ENCODE measurements around the gene GOLGA6D. TPM values are rescaled to one million over a fixed set of nuclear protein-coding genes. Genes with fewer than 3 reads are reported as not detected.
"Not testable (repeated sequence)": the region's sequence is repeated elsewhere in the genome, so short reads cannot be mapped to it uniquely, and the experiment has no call there.

The GOLGA6D gene
- total RNA-seq, 2 experiments from 2014 or later, result not detected

DNA sequence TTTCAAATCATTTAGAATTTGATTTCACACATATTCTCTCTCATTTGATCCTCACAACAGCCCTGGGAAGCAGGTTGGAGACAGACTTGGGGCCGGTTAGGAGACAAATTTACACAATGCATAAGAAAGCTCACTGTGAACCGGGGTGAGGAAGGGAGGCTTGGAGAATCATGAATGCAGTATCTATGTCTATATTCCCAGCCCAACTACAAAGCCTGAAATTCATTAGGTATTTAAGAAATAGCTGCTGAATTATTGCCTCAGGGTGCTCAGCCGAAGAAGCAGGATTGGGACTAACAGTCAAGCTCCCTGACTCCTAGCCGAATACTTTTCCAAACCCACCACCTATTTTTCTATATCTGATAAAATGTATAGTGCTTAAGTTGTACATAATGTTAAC lies 32.9 kb upstream of the GOLGA6D start:
- Histone ChIP-seq H3K9me3 (ENCODE audit: low read length) (no peaks in the 10 kb centered on the region), H3K9me2 (ENCODE audit: insufficient read depth, low read length) (no peaks in the 10 kb centered on the region), H3K79me2 (ENCODE audit: insufficient read depth, low read depth, low read length) (no peaks in the 10 kb centered on the region), H3K27ac (ENCODE audit: low read depth, low read length, poor library complexity, severe bottlenecking) (no peak overlapping the region), H3K4me3 (ENCODE audit: low read depth, low read length, poor library complexity, severe bottlenecking) (no peak overlapping the region), H3K36me3 (ENCODE audit: insufficient read depth, low read length) (no peaks in the 10 kb centered on the region), H3K4me2 (ENCODE audit: low read length) (no peak overlapping the region), H4K20me1 (ENCODE audit: insufficient read depth, low read length) (no peaks in the 10 kb centered on the region), H2AFZ (ENCODE audit: low read length) (no peak overlapping the region), H3K4me1 (ENCODE audit: insufficient read depth, low read length, poor library complexity, severe bottlenecking) (no peaks in the 10 kb centered on the region)
- CTCF ChIA-PET (ENCODE audit: unreplicated experiment), result no interaction called here
- POLR2A ChIA-PET, result interaction anchor here (0.6 kb wide), 1 partner anchor 508 kb away, joined by 3 read pairs; no protein-coding TSS in a partner anchor
- no peak for DNase-seq (ENCODE audit: low spot score)
- no TSS peak for BruUV-seq (replicated peaks)
- intact Hi-C loops (cut with micrococcal nuclease; ENCODE audit: unreplicated experiment), result loop anchor here (10.0 kb wide), 1 partner anchor 55 kb away; no protein-coding TSS in a partner anchor
- TF ChIP-seq, protein P1, sequence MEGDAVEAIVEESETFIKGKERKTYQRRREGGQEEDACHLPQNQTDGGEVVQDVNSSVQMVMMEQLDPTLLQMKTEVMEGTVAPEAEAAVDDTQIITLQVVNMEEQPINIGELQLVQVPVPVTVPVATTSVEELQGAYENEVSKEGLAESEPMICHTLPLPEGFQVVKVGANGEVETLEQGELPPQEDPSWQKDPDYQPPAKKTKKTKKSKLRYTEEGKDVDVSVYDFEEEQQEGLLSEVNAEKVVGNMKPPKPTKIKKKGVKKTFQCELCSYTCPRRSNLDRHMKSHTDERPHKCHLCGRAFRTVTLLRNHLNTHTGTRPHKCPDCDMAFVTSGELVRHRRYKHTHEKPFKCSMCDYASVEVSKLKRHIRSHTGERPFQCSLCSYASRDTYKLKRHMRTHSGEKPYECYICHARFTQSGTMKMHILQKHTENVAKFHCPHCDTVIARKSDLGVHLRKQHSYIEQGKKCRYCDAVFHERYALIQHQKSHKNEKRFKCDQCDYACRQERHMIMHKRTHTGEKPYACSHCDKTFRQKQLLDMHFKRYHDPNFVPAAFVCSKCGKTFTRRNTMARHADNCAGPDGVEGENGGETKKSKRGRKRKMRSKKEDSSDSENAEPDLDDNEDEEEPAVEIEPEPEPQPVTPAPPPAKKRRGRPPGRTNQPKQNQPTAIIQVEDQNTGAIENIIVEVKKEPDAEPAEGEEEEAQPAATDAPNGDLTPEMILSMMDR (conservative IDR thresholded peaks at IDR 0.05; ENCODE audit: low read length), result no peak
- no peak for TF ChIP-seq EZH2phosphoT487 (IDR thresholded peaks at IDR 0.05; ENCODE audit: borderline replicate concordance, low read depth, low read length)

DNA sequence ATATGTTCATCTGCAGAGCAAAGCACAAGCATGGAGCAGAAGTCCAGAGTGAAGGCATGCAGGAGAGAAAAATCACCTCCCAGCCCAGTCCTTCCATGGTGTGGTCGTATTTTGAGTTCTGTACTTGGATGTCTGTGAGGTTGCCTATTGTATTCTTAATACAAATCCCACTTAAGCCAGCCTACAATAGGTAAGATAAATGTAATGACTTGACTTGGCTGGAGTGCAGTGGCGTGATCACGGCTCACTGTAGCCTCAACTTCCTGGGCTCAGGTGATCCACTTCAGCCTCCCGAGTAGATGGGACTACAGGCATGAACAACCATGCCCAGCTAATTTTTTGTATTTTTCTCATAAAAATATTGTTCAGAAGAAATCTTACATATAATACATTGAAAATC lies 31.3 kb upstream of the GOLGA6D start:
- POLR2A ChIA-PET; intact Hi-C loops (cut with micrococcal nuclease; ENCODE audit: unreplicated experiment); H3K36me3 ChIP-seq (ENCODE audit: insufficient read depth, low read length); H3K9me2 ChIP-seq (ENCODE audit: insufficient read depth, low read length); CTCF ChIA-PET (ENCODE audit: unreplicated experiment); H3K9me3 ChIP-seq (ENCODE audit: low read length); H3K4me3 ChIP-seq (ENCODE audit: low read depth, low read length, poor library complexity, severe bottlenecking); BruUV-seq (replicated peaks); H2AFZ ChIP-seq (ENCODE audit: low read length); H3K4me2 ChIP-seq (ENCODE audit: low read length); H4K20me1 ChIP-seq (ENCODE audit: insufficient read depth, low read length); H3K27ac ChIP-seq (ENCODE audit: low read depth, low read length, poor library complexity, severe bottlenecking); H3K4me1 ChIP-seq (ENCODE audit: insufficient read depth, low read length, poor library complexity, severe bottlenecking); H3K79me2 ChIP-seq (ENCODE audit: insufficient read depth, low read depth, low read length); DNase-seq (ENCODE audit: low spot score): not testable (repeated sequence)

DNA sequence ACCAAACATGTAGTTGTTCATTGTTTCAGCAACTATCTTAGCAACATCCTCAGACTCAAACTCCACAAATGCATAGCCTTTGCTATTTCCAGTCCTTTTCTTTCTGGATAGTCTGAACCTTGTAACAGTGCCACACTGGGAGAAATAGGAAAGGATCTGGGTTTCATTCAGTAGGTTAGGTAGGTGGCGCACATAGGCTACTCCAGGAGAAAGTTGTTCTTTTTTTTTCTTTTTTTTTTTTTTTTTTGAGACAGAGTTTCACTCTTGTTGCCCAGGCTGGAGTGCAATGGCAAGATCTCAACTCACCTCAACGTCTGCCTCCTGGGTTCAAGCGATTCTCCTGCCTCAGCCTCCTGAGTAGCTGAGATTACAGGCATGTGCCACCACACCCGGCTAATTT lies 30.4 kb upstream of the GOLGA6D start:
- H3K79me2 ChIP-seq (ENCODE audit: insufficient read depth, low read depth, low read length); DNase-seq (ENCODE audit: low spot score); H3K4me1 ChIP-seq (ENCODE audit: insufficient read depth, low read length, poor library complexity, severe bottlenecking); H3K4me2 ChIP-seq (ENCODE audit: low read length); H3K9me3 ChIP-seq (ENCODE audit: low read length); intact Hi-C loops (cut with micrococcal nuclease; ENCODE audit: unreplicated experiment); H4K20me1 ChIP-seq (ENCODE audit: insufficient read depth, low read length); H3K4me3 ChIP-seq (ENCODE audit: low read depth, low read length, poor library complexity, severe bottlenecking); BruUV-seq (replicated peaks); H2AFZ ChIP-seq (ENCODE audit: low read length); POLR2A ChIA-PET; H3K36me3 ChIP-seq (ENCODE audit: insufficient read depth, low read length); H3K27ac ChIP-seq (ENCODE audit: low read depth, low read length, poor library complexity, severe bottlenecking); CTCF ChIA-PET (ENCODE audit: unreplicated experiment); H3K9me2 ChIP-seq (ENCODE audit: insufficient read depth, low read length): not testable (repeated sequence)
- TF ChIP-seq, protein P1 (conservative IDR thresholded peaks at IDR 0.05; ENCODE audit: low read length), result 0 out of 2 replicates have a peak, but pooled peaks have one; percentile 28

DNA sequence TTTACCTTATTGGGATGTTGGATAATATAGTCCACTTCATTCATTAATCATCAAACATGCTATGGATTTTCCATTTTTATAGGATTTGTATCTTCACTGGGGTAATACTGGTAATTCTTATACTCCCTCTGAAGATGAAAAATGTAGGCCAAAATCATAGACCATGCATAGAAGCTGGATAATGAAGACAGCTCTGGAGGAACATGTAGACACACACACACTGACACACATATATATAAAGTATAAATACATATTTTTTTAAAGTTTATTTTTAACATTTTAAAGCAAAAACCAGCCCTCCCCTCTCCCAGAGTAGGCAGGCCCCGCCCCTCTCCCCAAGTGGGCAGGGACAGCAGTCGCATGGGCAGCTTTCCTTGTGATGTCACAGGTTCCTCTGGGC lies 24.6 kb upstream of the GOLGA6D start, which contains the start of gene GOLGA6C:
TSS of gene GOLGA6C (plus strand) at position 301 of the 400 bp plus-strand sequence. CDS start 265 bp downstream, outside the sequence.
- H3K4me1 ChIP-seq (ENCODE audit: insufficient read depth, low read length, poor library complexity, severe bottlenecking); DNase-seq (ENCODE audit: low spot score); CTCF ChIA-PET (ENCODE audit: unreplicated experiment); H2AFZ ChIP-seq (ENCODE audit: low read length); H4K20me1 ChIP-seq (ENCODE audit: insufficient read depth, low read length); H3K36me3 ChIP-seq (ENCODE audit: insufficient read depth, low read length); H3K27ac ChIP-seq (ENCODE audit: low read depth, low read length, poor library complexity, severe bottlenecking); H3K9me2 ChIP-seq (ENCODE audit: insufficient read depth, low read length); H3K9me3 ChIP-seq (ENCODE audit: low read length); intact Hi-C loops (cut with micrococcal nuclease; ENCODE audit: unreplicated experiment); BruUV-seq (replicated peaks); H3K79me2 ChIP-seq (ENCODE audit: insufficient read depth, low read depth, low read length); H3K4me2 ChIP-seq (ENCODE audit: low read length); POLR2A ChIA-PET; H3K4me3 ChIP-seq (ENCODE audit: low read depth, low read length, poor library complexity, severe bottlenecking): not testable (repeated sequence)

DNA sequence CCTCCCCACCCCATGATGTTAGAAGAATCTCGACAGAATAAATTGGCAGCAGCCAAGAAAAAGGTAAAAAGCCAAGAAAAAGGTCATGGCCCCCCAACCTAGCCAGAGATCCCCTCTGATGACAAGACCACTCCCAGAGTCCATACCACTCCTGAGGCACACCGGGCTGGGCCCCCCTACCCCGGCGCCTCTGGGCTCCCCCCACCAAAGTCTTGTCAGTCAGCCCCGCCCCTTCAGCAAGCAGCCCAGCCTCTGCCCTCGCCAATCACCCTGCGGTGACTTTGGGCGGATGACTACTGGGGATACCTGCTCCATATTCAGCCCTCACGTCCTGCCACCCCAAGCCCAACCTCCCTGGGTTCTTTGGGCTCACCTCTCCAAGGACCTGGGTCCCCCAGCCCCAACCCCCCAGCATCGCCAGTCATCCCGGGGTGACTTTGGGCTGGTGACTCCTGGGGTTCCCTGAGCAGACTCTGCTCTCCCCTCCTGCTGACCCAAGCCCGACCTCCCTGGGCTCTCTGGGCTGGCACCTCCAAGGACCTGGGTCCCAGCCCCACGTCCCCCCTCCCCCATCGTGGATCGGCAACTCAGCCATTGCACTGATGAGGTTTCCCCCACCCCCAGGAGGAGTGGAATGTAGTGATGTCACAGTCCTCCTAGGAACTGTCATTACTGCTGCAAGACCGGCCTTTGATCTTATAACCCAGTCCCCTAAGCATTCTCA lies 23.9 kb upstream of the GOLGA6D start:
- BruUV-seq (replicated peaks); H3K9me3 ChIP-seq (ENCODE audit: low read length); intact Hi-C loops (cut with micrococcal nuclease; ENCODE audit: unreplicated experiment); H3K27ac ChIP-seq (ENCODE audit: low read depth, low read length, poor library complexity, severe bottlenecking); CTCF ChIA-PET (ENCODE audit: unreplicated experiment); H3K79me2 ChIP-seq (ENCODE audit: insufficient read depth, low read depth, low read length); H3K36me3 ChIP-seq (ENCODE audit: insufficient read depth, low read length); POLR2A ChIA-PET; H3K4me1 ChIP-seq (ENCODE audit: insufficient read depth, low read length, poor library complexity, severe bottlenecking); DNase-seq (ENCODE audit: low spot score); H3K9me2 ChIP-seq (ENCODE audit: insufficient read depth, low read length); H3K4me3 ChIP-seq (ENCODE audit: low read depth, low read length, poor library complexity, severe bottlenecking); H3K4me2 ChIP-seq (ENCODE audit: low read length); H4K20me1 ChIP-seq (ENCODE audit: insufficient read depth, low read length); H2AFZ ChIP-seq (ENCODE audit: low read length): not testable (repeated sequence)

All from OCI-LY7 (cell line).